Measurements from ENCODE around the gene PTGER3.

DNA sequence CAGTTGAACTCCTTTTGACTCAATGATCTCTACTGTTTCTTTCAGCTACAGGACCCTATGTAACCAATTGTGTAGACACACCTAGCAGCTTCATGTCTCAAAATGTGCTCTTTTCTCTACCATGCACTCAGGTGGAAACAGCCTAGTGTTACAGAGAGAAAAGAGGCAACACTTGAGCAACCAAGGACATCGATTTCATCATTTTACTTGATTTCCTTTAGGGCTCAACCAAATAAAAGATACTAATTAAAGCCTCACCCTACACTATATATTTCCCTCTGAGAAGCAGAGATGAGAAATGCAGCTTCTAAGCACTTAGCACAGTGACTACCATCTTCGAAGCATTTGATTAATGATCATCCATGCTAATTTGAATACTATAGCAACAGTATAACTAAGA is 55.1 kb downstream of the PTGER3 start:
- TF ChIP-seq, protein P1, sequence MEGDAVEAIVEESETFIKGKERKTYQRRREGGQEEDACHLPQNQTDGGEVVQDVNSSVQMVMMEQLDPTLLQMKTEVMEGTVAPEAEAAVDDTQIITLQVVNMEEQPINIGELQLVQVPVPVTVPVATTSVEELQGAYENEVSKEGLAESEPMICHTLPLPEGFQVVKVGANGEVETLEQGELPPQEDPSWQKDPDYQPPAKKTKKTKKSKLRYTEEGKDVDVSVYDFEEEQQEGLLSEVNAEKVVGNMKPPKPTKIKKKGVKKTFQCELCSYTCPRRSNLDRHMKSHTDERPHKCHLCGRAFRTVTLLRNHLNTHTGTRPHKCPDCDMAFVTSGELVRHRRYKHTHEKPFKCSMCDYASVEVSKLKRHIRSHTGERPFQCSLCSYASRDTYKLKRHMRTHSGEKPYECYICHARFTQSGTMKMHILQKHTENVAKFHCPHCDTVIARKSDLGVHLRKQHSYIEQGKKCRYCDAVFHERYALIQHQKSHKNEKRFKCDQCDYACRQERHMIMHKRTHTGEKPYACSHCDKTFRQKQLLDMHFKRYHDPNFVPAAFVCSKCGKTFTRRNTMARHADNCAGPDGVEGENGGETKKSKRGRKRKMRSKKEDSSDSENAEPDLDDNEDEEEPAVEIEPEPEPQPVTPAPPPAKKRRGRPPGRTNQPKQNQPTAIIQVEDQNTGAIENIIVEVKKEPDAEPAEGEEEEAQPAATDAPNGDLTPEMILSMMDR (conservative IDR thresholded peaks at IDR 0.05 in 1 of 2, IDR thresholded peaks at IDR 0.05 in 1 of 2; ENCODE audit: low read depth in 1 of 2, low read length in 2 of 2): no peak
- no peak for TF ChIP-seq EZH2 (IDR thresholded peaks at IDR 0.05; ENCODE audit: low read length, missing control alignments)
